Measurements from ENCODE around the gene RUNX2. TPM values are rescaled to one million over a fixed set of nuclear protein-coding genes. Genes with fewer than 3 reads are reported as not detected.

Gene RUNX2
- total and polyA plus RNA-seq, 12 donors: 0.20 to 3.0 (median 1.6) TPM

- peak overlapping the region in 8 of 10 donors; percentile 93 to 98 (median 95) for H3K27ac ChIP-seq
- intact Hi-C loops (cut with DNase I): no loop called here
Measured at GRCh38 chr6:45376310-45377042, 48.3 kb downstream of the RUNX2 start.

GRCh38 chr6:45377043-45377553 is 49.0 kb downstream of the RUNX2 start:
- Histone ChIP-seq H3K36me3 (no peaks in the 10 kb centered on the region), H3K27me3 (no peaks in the 10 kb centered on the region), H3K4me3 (peak overlapping the region; percentile 66 to 95 (median 82)), H3K9me3 (no peaks in the 10 kb centered on the region), H3K27ac (peak overlapping the region; percentile 93 to 98 (median 94)), H3K4me1 (peaks cover 0 to 24% (median 12%) of the 10 kb centered on the region in 9 donors)
- intact Hi-C loops (cut with DNase I): no loop called here
- 1 to 2% methylated on average over 21 of the region's 21 CpGs for WGBS, 2 donors
- no peak for DNase-seq
- no peak for TF ChIP-seq CTCF (IDR thresholded peaks at IDR 0.05)
- peak in 5 of 8 donors; percentile 1 to 11 (median 2) for ATAC-seq

More at GRCh38 chr6:45376310-45377042, 48.3 kb downstream of the RUNX2 start:
- Histone ChIP-seq H3K36me3 (no peaks in the 10 kb centered on the region), H3K9me3 (no peaks in the 10 kb centered on the region), H3K27me3 (no peaks in the 10 kb centered on the region), H3K4me1 (peaks cover 0 to 24% (median 12%) of the 10 kb centered on the region in 9 donors), H3K4me3 (peak overlapping the region; percentile 66 to 95 (median 82))
- DNase-seq: no peak
- ATAC-seq: no peak
- TF ChIP-seq CTCF (IDR thresholded peaks at IDR 0.05): no peak
- 14 to 18% methylated on average over 11 of the region's 11 CpGs for WGBS, 2 donors

- TF ChIP-seq CTCF (IDR thresholded peaks at IDR 0.05): peak in 6 of 9 donors; percentile 12 to 52 (median 36)
- intact Hi-C loops (cut with DNase I): no loop called here
- ATAC-seq (peak; percentile 96 to 99 (median 98)), DNase-seq (peak; percentile 88 to 94)
- Histone ChIP-seq H3K4me1 (peaks cover 0 to 24% (median 12%) of the 10 kb centered on the region in 9 donors), H3K9me3 (no peaks in the 10 kb centered on the region), H3K27ac (peak within 1 kb of the TSS; percentile 93 to 98 (median 94)), H3K4me3 (peak within 1 kb of the TSS; percentile 66 to 95 (median 82)), H3K36me3 (no peaks in the 10 kb centered on the region), H3K27me3 (no peaks in the 10 kb centered on the region)
- 0% methylated on average over 70 to 75 of the region's 75 CpGs for WGBS, 2 donors
Measured at GRCh38 chr6:45377554-45378333, 49.6 kb downstream of the RUNX2 start, which contains the start of gene SUPT3H. SUPT3H (minus strand) TSS chr6:45377934.

GRCh38 chr6:45378334-45378926 is 50.3 kb downstream of the RUNX2 start:
- DNase-seq: peak; percentile 39 to 45
- no peak for TF ChIP-seq CTCF (IDR thresholded peaks at IDR 0.05)
- peaks cover 0 to 24% (median 12%) of the 10 kb centered on the region in 9 donors for H3K4me1 ChIP-seq
- ATAC-seq: peak; percentile 43 to 67 (median 63)
- peak overlapping the region; percentile 93 to 98 (median 94) for H3K27ac ChIP-seq
- intact Hi-C loops (cut with DNase I): no loop called here
- H3K27me3 ChIP-seq: no peaks in the 10 kb centered on the region
- H3K9me3 ChIP-seq: no peaks in the 10 kb centered on the region
- 1 to 2% methylated on average over 21 of the region's 21 CpGs for WGBS, 2 donors
- no peaks in the 10 kb centered on the region for H3K36me3 ChIP-seq
- peak overlapping the region; percentile 66 to 95 (median 82) for H3K4me3 ChIP-seq
